Uterus (tissue), 2 donors: ENCODE results near the gene DRC7.

Experiments used
- CTCF ChIP-seq, 4 experiments: fragments of 200-600 bp in 2 of 4; fragments of 450-650 bp in 2 of 4; sonication (generic) in 2 of 4; IDR thresholded peaks; one replicate each; pipeline ENCODE4 v1.5.1; 2016 to 2019; ENCODE audit warnings: antibody characterized with exemption in 4 of 4, mild to moderate bottlenecking in 2 of 4, moderate library complexity in 1 of 4
- POLR2A ChIP-seq, 2 donors: fragments of 450-650 bp; IDR thresholded peaks; one replicate each; pipeline ENCODE4 v1.6.1; 2016; ENCODE audit warnings: antibody characterized with exemption in 2 of 2, mild to moderate bottlenecking in 1 of 2, moderate library complexity in 1 of 2

GRCh38 chr16:57754354-57755060 lies 59.9 kb downstream of the DRC7 start:
- TF ChIP-seq CTCF (IDR thresholded peaks at IDR 0.05) (no peak), POLR2A (IDR thresholded peaks at IDR 0.05) (no peak)
